ENCODE measurements around the gene GRB2. TPM values are rescaled to one million over a fixed set of nuclear protein-coding genes. Genes with fewer than 3 reads are reported as not detected.

The GRB2 gene
- total RNA-seq, 2 donors from 2014 or later = 85.5 to 86.6 TPM

- no peak for DNase-seq
- Mint-ChIP-seq H3K4me3 (no peak overlapping the region), H3K27ac (no peak overlapping the region), H3K36me3 (ENCODE audit: low read depth) (no peaks in the 10 kb centered on the region), H3K27me3 (ENCODE audit: insufficient read depth) (no peaks in the 10 kb centered on the region), H3K9me3 (no peaks in the 10 kb centered on the region), H3K4me1 (peaks cover 4% of the 10 kb centered on the region)
- TF ChIP-seq CTCF (conservative IDR thresholded peaks at IDR 0.05) = no peak
- H3K36me3 ChIP-seq (ENCODE audit: control insufficient read depth, insufficient read depth, low read length) = no peaks in the 10 kb centered on the region
- no peaks in the 10 kb centered on the region for H3K27me3 ChIP-seq (ENCODE audit: control insufficient read depth, insufficient read depth, low read length, poor library complexity, severe bottlenecking)
- WGBS, 2 experiments (ENCODE audit: insufficient coverage in 1 of 2, insufficient read length in 1 of 2) = 93 to 97% methylated on average over 6 to 7 of the region's 7 CpGs
- H3K9ac ChIP-seq (ENCODE audit: extremely low read depth, low read length, poor library complexity, severe bottlenecking) = no peak overlapping the region
- H3K27ac ChIP-seq (ENCODE audit: low read depth, low read length) = no peak overlapping the region
- H3K4me3 ChIP-seq (ENCODE audit: low read length) = no peak overlapping the region
- H3K9me3 ChIP-seq (ENCODE audit: control insufficient read depth, low read length) = no peaks in the 10 kb centered on the region
- H3K4me1 ChIP-seq (ENCODE audit: control insufficient read depth, insufficient read depth, low read length) = peaks cover 5% of the 10 kb centered on the region
These were observed 131.3 kb downstream of the GRB2 start for GRCh38 chr17:75273977-75274708.

- DNase-seq = no peak
- no peak for TF ChIP-seq CTCF (conservative IDR thresholded peaks at IDR 0.05)
- peak overlapping the region; percentile 71 for H3K4me3 Mint-ChIP-seq
- no peaks in the 10 kb centered on the region for H3K36me3 Mint-ChIP-seq (ENCODE audit: low read depth)
- H3K9ac ChIP-seq (ENCODE audit: extremely low read depth, low read length, poor library complexity, severe bottlenecking) = no peak overlapping the region
- H3K4me1 ChIP-seq (ENCODE audit: control insufficient read depth, insufficient read depth, low read length) = peaks cover 5% of the 10 kb centered on the region
- no peak overlapping the region for H3K27ac Mint-ChIP-seq
- H3K9me3 Mint-ChIP-seq = no peaks in the 10 kb centered on the region
- no peaks in the 10 kb centered on the region for H3K36me3 ChIP-seq (ENCODE audit: control insufficient read depth, insufficient read depth, low read length)
- no peak overlapping the region for H3K4me3 ChIP-seq (ENCODE audit: low read length)
- H3K27me3 ChIP-seq (ENCODE audit: control insufficient read depth, insufficient read depth, low read length, poor library complexity, severe bottlenecking) = no peaks in the 10 kb centered on the region
- H3K27me3 Mint-ChIP-seq (ENCODE audit: insufficient read depth) = no peaks in the 10 kb centered on the region
- 89 to 97% methylated on average over 3 of the region's 3 CpGs for WGBS, 2 experiments (ENCODE audit: insufficient coverage in 1 of 2, insufficient read length in 1 of 2)
- H3K4me1 Mint-ChIP-seq = peaks cover 8% of the 10 kb centered on the region
- no peaks in the 10 kb centered on the region for H3K9me3 ChIP-seq (ENCODE audit: control insufficient read depth, low read length)
- no peak overlapping the region for H3K27ac ChIP-seq (ENCODE audit: low read depth, low read length)
These were observed 132.7 kb downstream of the GRB2 start for GRCh38 chr17:75272848-75273184.

- Histone ChIP-seq H3K27ac (ENCODE audit: low read depth, low read length) (no peak overlapping the region), H3K27me3 (ENCODE audit: control insufficient read depth, insufficient read depth, low read length, poor library complexity, severe bottlenecking) (no peaks in the 10 kb centered on the region), H3K4me3 (ENCODE audit: low read length) (peak overlapping the region; percentile 82), H3K4me1 (ENCODE audit: control insufficient read depth, insufficient read depth, low read length) (peaks cover 9% of the 10 kb centered on the region), H3K36me3 (ENCODE audit: control insufficient read depth, insufficient read depth, low read length) (peaks cover under 1% of the 10 kb centered on the region), H3K9ac (ENCODE audit: extremely low read depth, low read length, poor library complexity, severe bottlenecking) (peak overlapping the region; percentile 53), H3K9me3 (ENCODE audit: control insufficient read depth, low read length) (no peaks in the 10 kb centered on the region)
- peaks cover 10% of the 10 kb centered on the region for H3K4me1 Mint-ChIP-seq
- peak; percentile 66 for DNase-seq
- H3K36me3 Mint-ChIP-seq (ENCODE audit: low read depth) = no peaks in the 10 kb centered on the region
- no peaks in the 10 kb centered on the region for H3K9me3 Mint-ChIP-seq
- peak overlapping the region; percentile 71 for H3K4me3 Mint-ChIP-seq
- no peak overlapping the region for H3K27ac Mint-ChIP-seq
- no peak for TF ChIP-seq CTCF (conservative IDR thresholded peaks at IDR 0.05)
- H3K27me3 Mint-ChIP-seq (ENCODE audit: insufficient read depth) = no peaks in the 10 kb centered on the region
- WGBS, 2 experiments (ENCODE audit: insufficient coverage in 1 of 2, insufficient read length in 1 of 2) = 70 to 72% methylated on average over 13 to 24 of the region's 24 CpGs
These were observed 133.3 kb downstream of the GRB2 start for GRCh38 chr17:75271955-75272847.

All from endodermal cell (in vitro differentiated cells).